Body of pancreas (tissue), 4 donors: Measurements from ENCODE around the gene EIF3L.

Source experiments
- POLR2A ChIP-seq, 3 donors: fragments of 450-650 bp; IDR thresholded peaks; one replicate each; pipeline ENCODE4 v1.6.1; 2016; ENCODE audit warnings: antibody characterized with exemption in 3 of 3, mild to moderate bottlenecking in 2 of 3
- TF ChIP-seq, protein P1 (sequence below), 7 experiments: fragments of 450-650 bp in 4 of 7; fragments of 200-600 bp in 3 of 7; sonication (generic) in 3 of 7; IDR thresholded peaks; one replicate each; pipeline ENCODE4 v1.5.1; 2016 to 2019; ENCODE audit warnings: antibody characterized with exemption in 7 of 7

- TF ChIP-seq, protein P1, sequence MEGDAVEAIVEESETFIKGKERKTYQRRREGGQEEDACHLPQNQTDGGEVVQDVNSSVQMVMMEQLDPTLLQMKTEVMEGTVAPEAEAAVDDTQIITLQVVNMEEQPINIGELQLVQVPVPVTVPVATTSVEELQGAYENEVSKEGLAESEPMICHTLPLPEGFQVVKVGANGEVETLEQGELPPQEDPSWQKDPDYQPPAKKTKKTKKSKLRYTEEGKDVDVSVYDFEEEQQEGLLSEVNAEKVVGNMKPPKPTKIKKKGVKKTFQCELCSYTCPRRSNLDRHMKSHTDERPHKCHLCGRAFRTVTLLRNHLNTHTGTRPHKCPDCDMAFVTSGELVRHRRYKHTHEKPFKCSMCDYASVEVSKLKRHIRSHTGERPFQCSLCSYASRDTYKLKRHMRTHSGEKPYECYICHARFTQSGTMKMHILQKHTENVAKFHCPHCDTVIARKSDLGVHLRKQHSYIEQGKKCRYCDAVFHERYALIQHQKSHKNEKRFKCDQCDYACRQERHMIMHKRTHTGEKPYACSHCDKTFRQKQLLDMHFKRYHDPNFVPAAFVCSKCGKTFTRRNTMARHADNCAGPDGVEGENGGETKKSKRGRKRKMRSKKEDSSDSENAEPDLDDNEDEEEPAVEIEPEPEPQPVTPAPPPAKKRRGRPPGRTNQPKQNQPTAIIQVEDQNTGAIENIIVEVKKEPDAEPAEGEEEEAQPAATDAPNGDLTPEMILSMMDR (IDR thresholded peaks at IDR 0.05): no peak
- no peak for TF ChIP-seq POLR2A (IDR thresholded peaks at IDR 0.05)
Observed at GRCh38 chr22:37929390-37929789, 80.2 kb downstream of the EIF3L start.
